ENCODE measurements around the gene FAM241A.
"Not testable (repeated sequence)": the region's sequence is repeated elsewhere in the genome, so short reads cannot be mapped to it uniquely, and the experiment has no call there.

Gene FAM241A

GRCh38 chr4:112140536-112140935, 4.7 kb upstream of the FAM241A start:
- no peak for DNase-seq

- no peak for DNase-seq
These were observed 3.7 kb upstream of the FAM241A start for GRCh38 chr4:112141366-112142138.

- no peak for DNase-seq
These were observed 3.1 kb upstream of the FAM241A start for GRCh38 chr4:112142182-112142581.

GRCh38 chr4:112143781-112144180, 1.5 kb upstream of the FAM241A start:
- DNase-seq = no peak

DNA sequence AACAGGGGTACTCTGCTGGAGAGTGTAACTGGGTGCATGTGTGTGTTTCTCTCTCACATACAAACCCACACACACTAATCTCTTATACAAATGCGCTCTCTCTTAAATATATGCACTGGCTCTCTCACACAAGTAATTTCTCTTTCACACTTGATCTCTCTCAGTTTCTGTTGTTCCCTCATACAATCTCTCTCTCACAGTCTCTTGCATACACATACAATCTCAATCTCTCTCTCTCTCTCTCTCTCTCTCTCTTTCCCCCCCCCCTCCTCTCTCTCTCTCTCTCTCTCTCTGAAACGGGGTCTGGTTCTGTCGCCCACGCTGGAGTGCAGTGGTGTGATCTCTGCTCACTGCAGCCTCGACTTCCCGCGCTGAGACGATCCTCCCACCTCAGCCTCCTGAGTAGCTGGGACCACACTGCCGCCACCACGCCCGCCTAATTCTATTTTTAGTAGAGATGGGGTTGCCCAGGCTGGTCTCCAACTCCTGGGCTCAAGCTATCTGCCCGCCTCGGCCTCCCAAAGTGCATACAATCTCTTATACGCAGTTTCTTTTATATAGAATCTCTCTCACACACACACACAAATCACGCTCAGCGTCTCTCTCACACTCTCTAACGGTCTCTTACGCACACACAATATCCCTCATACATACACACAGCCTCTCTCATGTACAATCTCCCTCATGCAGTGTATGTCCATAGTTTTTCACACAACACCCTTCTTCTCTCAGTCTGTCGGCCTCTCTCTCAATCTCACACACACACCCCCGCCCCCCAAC, 518 bp upstream of the FAM241A start:
- no peak for DNase-seq

- no peak for DNase-seq
These were observed 692 bp downstream of the FAM241A start for GRCh38 chr4:112145790-112146501.

DNA sequence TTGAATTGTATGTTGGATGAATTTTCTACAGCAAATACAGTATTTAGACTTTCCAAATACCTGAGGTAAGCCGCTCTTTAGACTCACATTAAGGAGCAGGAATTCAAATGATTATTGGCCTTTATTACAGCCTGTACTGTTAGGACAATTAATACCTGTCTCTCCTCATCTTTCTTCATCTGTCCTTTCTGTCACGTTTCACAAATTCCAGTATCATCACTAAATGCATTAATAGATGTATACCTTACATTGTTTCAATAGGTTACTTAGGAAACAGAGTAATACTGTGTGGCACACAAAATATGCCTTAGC, 1.2 kb downstream of the FAM241A start:
- DNase-seq = no peak

- DNase-seq = no peak
These were observed 2.4 kb downstream of the FAM241A start for GRCh38 chr4:112147697-112148096.

- DNase-seq = no peak
These were observed 5.7 kb downstream of the FAM241A start for GRCh38 chr4:112150920-112151319.

DNA sequence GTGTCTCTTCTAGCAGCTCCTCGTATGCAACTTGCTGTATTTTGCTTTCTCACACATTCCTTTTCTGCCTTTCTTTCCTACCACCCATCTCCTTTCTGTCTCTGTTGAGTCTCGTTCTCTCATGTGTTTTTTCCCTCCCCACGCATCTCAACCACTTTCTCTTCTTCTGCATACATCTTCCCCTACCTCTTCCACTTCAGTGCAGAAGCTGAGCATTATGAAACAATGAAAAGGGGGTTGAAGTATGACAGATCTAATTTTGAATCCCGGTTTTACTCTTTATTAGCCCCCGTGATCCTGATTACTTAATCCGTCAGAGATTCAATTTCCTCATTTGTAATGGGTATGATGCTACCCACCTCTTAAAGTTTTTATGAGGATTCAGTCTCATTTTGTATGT, 7.3 kb downstream of the FAM241A start:
- no peak for DNase-seq

DNA sequence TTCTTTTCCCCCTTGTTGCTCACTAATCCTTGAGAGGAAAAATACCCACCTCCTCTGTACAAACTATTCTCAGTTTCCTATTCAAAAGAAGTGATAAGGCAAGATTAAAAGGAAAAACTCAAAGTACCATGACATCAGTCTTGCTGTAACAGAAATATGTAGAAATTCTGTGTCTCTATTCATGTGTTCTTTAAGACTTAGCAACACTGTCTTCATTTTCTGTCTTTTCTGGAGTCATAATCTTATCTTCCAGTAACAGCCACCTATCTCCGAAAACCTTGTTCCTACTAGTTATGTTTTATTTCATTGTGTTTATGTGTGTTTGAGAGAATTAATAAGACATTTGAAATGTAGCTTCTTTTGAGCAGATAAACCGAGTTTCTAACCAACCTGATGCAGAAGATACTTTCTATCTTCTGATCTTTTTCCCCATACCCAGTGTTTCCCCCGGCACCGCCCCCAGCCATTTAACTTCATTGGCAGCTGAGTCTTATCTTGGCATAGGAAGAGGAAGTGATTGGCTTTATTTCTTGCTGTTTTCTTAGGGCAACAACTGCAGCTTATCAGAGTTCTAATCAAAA, 8.0 kb downstream of the FAM241A start:
- DNase-seq = no peak

DNA sequence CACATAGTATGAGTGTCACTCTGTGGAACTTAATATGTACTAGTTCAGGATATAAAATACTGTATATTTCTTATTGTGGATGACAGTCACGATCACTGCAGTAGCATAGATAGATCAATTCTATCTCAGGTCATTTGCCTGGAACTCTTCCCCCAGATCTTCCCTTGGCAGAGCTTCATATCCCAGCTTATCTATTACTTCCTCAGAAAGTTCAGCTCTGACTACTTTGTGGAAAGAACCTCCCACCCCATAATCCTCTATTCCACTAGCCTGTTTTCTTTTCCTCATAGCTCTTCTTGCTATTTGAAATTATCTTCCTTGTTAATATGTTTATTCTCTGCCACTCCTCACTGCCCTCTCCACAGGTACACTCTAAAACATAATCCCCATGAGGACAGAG, 10.9 kb downstream of the FAM241A start:
- DNase-seq = no peak

- DNase-seq = no peak
These were observed 11.3 kb downstream of the FAM241A start for GRCh38 chr4:112156553-112156952.

GRCh38 chr4:112163706-112164105, 18.5 kb downstream of the FAM241A start:
- DNase-seq = not testable (repeated sequence)

DNA sequence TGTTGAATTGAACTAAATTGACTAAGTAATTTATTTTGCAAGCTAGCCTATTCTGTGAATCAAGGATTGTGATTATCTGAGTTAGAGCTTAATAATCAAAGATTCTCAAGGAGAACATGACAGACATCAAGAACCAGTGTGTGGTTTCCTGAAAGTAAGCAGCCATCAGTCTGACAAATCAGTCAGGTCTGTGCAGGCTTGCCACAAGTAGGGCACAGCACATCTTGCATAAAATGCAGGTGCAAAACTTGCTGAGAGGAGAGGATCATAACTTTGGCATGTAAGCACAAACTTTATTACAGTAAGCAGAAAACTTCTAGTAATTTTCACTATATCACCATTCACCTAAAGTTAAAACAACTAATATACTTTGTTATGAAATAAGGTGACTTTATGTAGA, 22.5 kb downstream of the FAM241A start:
- DNase-seq = no peak

GRCh38 chr4:112168719-112169500, 23.7 kb downstream of the FAM241A start:
- DNase-seq = no peak

- no peak for DNase-seq
These were observed 25.3 kb downstream of the FAM241A start for GRCh38 chr4:112170451-112170993.

DNA sequence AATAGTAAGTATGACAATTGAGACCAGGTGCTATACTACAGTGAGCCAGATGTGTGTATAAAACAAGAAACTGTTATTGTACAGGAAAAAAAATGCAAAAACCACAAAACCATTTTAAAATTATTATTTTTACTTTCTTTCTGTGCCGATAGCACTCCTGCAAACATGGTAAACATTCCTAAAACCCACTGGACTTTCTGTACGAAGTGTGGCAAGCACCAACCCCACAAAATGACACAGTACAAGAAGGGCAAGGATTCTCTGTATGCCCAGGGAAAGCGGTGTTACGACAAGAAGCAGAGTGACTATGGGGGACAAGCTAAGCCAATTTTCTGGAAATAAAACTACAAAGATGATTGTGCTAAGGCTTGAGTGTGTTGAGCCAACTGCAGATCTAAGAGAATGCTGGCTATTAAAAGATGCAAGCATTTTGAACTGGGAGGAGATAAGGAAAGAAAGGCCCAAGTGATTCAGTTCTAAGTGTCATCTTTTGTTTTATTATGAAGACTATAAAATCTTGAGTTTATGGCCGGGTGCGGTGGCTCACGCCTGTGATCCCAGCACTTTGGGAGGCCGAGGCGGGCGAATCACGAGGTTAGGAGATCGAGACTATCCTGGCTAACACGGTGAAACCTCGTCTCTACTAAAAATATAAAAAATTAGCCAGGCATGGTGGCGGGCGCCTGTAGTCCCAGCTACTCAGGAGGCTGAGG, 26.0 kb downstream of the FAM241A start:
- not testable (repeated sequence) for DNase-seq

DNA sequence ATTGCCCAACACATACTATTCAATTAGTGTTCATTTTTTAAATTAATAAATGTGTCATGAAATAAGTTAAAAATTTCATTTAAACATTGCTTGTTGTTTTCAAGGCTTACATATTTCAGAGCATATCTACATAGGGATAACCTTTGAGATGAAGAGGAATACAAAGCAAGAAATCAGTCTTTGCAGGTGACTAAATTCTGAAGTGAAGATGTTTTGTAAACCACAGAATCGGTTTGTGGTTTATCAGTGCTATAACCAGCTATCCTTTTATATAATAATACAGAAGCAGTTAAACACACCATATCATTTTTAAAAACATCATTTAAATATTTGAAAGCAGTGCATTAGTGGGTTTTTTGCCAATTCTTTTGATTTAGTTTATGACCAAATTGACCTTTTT, 26.9 kb downstream of the FAM241A start:
- no peak for DNase-seq

GRCh38 chr4:112173593-112174558, 28.6 kb downstream of the FAM241A start:
- DNase-seq = no peak
